Skeletal muscle tissue (tissue), 4 donors: ENCODE measurements around the gene SPC25. TPM values are rescaled to one million over a fixed set of nuclear protein-coding genes. Genes with fewer than 3 reads are reported as not detected.

ENCODE experiments used
- H3K27ac ChIP-seq: one replicate; pipeline ENCODE4 v1.7.0; 2013; ENCODE audit warnings: mild to moderate bottlenecking, low read depth, low read length, inconsistent platforms
- H3K27me3 ChIP-seq, 3 donors: one replicate each; pipeline ENCODE4 v1.7.0; 2013; ENCODE audit warnings: low read length in 3 of 3; ENCODE audit not compliant: control insufficient read depth in 3 of 3, insufficient read depth in 3 of 3
- H3K36me3 ChIP-seq, 3 donors: one replicate each; pipeline ENCODE4 v1.7.0; 2013; ENCODE audit warnings: low read length in 3 of 3; ENCODE audit not compliant: control insufficient read depth in 3 of 3, insufficient read depth in 3 of 3
- H3K4me1 ChIP-seq, 3 donors: one replicate each; pipeline ENCODE4 v1.7.0; 2013; ENCODE audit warnings: low read length in 3 of 3, mild to moderate bottlenecking in 3 of 3; ENCODE audit not compliant: control insufficient read depth in 3 of 3, insufficient read depth in 3 of 3
- H3K4me3 ChIP-seq, 3 donors: one replicate each; pipeline ENCODE4 v1.7.0; 2013; ENCODE audit warnings: low read length in 3 of 3
- H3K9ac ChIP-seq, 3 donors: one replicate each; pipeline ENCODE4 v1.7.0; 2013; ENCODE audit warnings: low read length in 3 of 3, mild to moderate bottlenecking in 3 of 3, moderate library complexity in 2 of 3, low read depth in 1 of 3
- H3K9me3 ChIP-seq, 3 donors: one replicate each; pipeline ENCODE4 v1.7.0; 2013; ENCODE audit warnings: low read length in 3 of 3; ENCODE audit not compliant: control insufficient read depth in 3 of 3
- total RNA-seq: library from RNA; depleted of rRNA; stranded (reverse); fragments of >200 nt; gene quantifications from one replicate; pipeline ENCODE4 v1.2.3, GENCODE V29; 2014
- donor health status: Osteomylitis.

SPC25 gene
- total RNA-seq, 1 donor from 2014 or later: 3.7 TPM

- Histone ChIP-seq H3K4me3 (no peak overlapping the region), H3K27me3 (no peaks in the 10 kb centered on the region)
These were observed 14.1 kb upstream of the SPC25 start for GRCh38 chr2:168904358-168904757.

DNA sequence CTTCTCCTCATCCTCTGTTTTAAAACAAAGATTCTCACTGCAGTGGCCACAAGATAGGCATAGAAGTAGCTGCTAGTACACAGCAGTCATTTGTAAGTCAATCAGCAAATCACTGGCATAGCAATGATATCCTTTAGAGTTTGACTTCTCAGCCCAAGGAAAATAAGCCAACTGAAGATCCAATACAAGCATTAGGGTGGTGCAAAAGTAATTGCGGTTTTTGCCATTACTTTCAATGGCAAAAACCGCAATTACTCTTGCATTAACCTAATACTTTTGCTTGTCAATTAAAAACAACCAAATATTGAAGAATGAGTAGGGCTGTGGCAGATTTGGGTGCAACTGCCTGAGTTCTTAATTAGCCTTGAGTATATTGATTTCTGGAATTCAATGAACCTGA is 13.7 kb upstream of the SPC25 start:
- Histone ChIP-seq H3K27me3 (no peaks in the 10 kb centered on the region), H3K4me1 (no peaks in the 10 kb centered on the region), H3K4me3 (no peak overlapping the region), H3K9me3 (no peaks in the 10 kb centered on the region), H3K27ac (no peak overlapping the region), H3K9ac (no peak overlapping the region), H3K36me3 (no peaks in the 10 kb centered on the region)

More at GRCh38 chr2:168904358-168904757, 14.1 kb upstream of the SPC25 start:
- no peak overlapping the region for H3K27ac ChIP-seq
- no peaks in the 10 kb centered on the region for H3K4me1 ChIP-seq
- H3K9ac ChIP-seq: no peak overlapping the region
- no peaks in the 10 kb centered on the region for H3K9me3 ChIP-seq
- no peaks in the 10 kb centered on the region for H3K36me3 ChIP-seq

GRCh38 chr2:168901003-168901402 is 10.8 kb upstream of the SPC25 start, which contains the start of gene G6PC2:
Gene G6PC2, plus strand, starts transcription at chr2:168901291. Its CDS starts 41 bp downstream, at chr2:168901332.
- Histone ChIP-seq H3K4me1 (no peaks in the 10 kb centered on the region), H3K36me3 (no peaks in the 10 kb centered on the region), H3K9ac (no peak within 1 kb of the TSS), H3K4me3 (no peak within 1 kb of the TSS), H3K9me3 (no peaks in the 10 kb centered on the region), H3K27ac (no peak within 1 kb of the TSS), H3K27me3 (no peaks in the 10 kb centered on the region)

- Histone ChIP-seq H3K27ac (no peak overlapping the region), H3K27me3 (no peaks in the 10 kb centered on the region), H3K9ac (no peak overlapping the region), H3K36me3 (no peaks in the 10 kb centered on the region), H3K4me3 (no peak overlapping the region), H3K9me3 (no peaks in the 10 kb centered on the region), H3K4me1 (no peaks in the 10 kb centered on the region)
These were observed 7.2 kb upstream of the SPC25 start for GRCh38 chr2:168897449-168897848.

DNA sequence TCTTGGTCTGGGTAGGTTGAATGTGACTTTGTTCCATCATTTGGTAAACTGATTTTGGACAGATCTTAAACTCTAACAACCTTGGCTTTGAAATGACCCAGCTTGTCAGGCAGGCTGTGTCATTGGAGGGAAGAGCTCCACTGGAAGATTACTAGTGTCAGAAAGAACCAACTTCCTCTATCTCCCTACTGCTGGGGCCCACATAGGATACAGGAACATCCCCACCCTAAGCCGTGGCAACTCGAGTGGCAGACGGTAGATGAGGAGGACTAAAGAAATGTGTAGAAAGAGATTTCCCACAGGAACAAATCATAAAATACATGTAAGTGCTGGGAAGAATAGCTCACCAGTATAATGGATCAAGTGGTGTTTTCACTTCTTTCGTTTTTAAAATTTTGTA is 6.6 kb upstream of the SPC25 start:
- no peak overlapping the region for H3K27ac ChIP-seq
- no peak overlapping the region for H3K4me3 ChIP-seq
- no peaks in the 10 kb centered on the region for H3K36me3 ChIP-seq
- H3K4me1 ChIP-seq: no peaks in the 10 kb centered on the region
- no peaks in the 10 kb centered on the region for H3K27me3 ChIP-seq
- H3K9ac ChIP-seq: no peak overlapping the region
- H3K9me3 ChIP-seq: no peaks in the 10 kb centered on the region

DNA sequence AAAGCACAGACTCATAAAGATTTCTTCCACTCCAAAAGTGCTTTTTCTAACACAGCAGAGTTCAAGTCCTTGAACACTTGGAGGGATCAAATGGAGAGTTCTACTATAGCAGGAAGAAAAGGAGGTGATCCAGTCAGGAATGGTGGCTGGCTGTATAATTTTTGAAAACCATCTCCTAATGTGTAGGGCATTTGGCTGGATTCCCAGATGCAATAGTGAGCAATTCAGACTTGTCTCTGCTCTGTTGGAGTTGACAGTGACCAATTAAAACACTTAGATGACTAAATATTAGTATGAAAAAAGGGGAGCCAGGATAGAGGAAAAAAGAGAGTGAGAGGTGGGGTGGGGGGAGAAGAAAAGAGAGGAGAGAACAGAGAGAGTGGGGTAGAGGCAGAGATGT is 5.5 kb upstream of the SPC25 start:
- H3K4me1 ChIP-seq: no peaks in the 10 kb centered on the region
- no peak overlapping the region for H3K4me3 ChIP-seq
- H3K36me3 ChIP-seq: no peaks in the 10 kb centered on the region
- no peak overlapping the region for H3K9ac ChIP-seq
- H3K27ac ChIP-seq: no peak overlapping the region
- H3K27me3 ChIP-seq: no peaks in the 10 kb centered on the region
- H3K9me3 ChIP-seq: no peaks in the 10 kb centered on the region

DNA sequence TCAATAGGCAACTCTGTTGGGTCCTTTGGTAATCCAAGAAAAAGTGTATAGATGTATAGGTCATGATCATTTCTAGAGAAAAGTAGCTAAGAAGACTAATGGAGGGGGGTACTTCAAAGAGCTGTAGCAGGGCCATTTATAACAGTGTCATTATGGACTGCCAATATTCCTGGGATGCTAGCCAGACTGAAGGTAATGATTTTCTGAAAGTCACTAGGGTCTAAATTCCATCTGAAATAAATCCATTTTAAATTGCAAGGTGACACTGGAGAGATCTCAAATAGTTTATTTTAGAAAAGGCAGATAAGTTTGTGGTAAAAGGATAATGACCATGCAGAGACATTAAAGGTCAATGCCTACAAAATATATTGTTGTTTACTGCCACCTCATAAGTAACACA is 4.5 kb upstream of the SPC25 start:
- Histone ChIP-seq H3K4me3 (no peak overlapping the region), H3K36me3 (no peaks in the 10 kb centered on the region), H3K27ac (no peak overlapping the region), H3K4me1 (peaks cover 5% of the 10 kb centered on the region in 3 donors), H3K9ac (no peak overlapping the region), H3K27me3 (no peaks in the 10 kb centered on the region), H3K9me3 (no peaks in the 10 kb centered on the region)

DNA sequence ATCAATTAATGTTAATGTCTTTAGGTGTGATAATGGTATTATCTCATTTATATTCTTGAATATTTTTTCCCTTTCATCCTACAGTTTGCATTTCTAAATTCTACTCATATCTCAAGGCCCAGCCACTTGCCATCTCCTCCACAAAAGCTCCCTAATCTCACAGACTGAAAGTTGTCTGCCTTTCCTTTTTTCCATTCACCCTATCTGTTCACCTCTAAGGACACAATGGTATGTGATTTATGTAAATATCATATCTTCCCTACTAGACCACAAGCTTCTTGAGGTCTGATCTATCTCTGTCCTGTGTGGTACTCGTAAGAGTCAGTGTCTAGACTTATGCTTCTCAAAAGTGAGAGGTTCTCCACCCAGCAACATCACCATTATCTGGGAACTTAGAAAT is 3.9 kb upstream of the SPC25 start:
- Histone ChIP-seq H3K36me3 (no peaks in the 10 kb centered on the region), H3K27me3 (no peaks in the 10 kb centered on the region), H3K9me3 (no peaks in the 10 kb centered on the region), H3K4me3 (no peak overlapping the region), H3K9ac (no peak overlapping the region), H3K27ac (no peak overlapping the region), H3K4me1 (peaks cover 5% of the 10 kb centered on the region in 3 donors)

GRCh38 chr2:168892327-168892726 is 2.1 kb upstream of the SPC25 start:
- H3K27me3 ChIP-seq: no peaks in the 10 kb centered on the region
- H3K4me3 ChIP-seq: no peak overlapping the region
- no peak overlapping the region for H3K27ac ChIP-seq
- H3K9ac ChIP-seq: no peak overlapping the region
- no peaks in the 10 kb centered on the region for H3K36me3 ChIP-seq
- no peaks in the 10 kb centered on the region for H3K9me3 ChIP-seq
- H3K4me1 ChIP-seq: peaks cover 5% of the 10 kb centered on the region in 3 donors

DNA sequence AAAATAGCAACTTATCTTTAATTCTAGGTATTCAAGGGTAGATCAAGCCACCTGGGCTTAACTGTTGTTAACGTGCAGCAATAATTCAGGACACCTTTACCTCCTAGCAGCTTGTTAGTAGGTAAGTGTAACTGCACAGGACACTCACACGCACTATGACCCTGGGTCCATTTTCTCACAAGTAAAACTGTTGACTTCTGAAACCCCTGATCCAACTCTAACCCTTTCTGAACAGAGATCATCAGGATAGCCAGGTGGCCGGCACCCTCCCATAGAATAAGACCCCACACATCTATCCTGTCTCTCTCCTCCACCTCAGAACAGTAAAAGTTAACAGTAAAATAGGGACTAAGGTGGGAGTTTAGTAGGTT is 610 bp downstream of the SPC25 start:
- Histone ChIP-seq H3K27me3 (no peaks in the 10 kb centered on the region), H3K4me3 (peak overlapping the region in 1 of 3 donors; percentile 70)

GRCh38 chr2:168884975-168885374 is 5.3 kb downstream of the SPC25 start:
- Histone ChIP-seq H3K4me3 (no peak overlapping the region), H3K36me3 (no peaks in the 10 kb centered on the region), H3K27ac (no peak overlapping the region), H3K9me3 (no peaks in the 10 kb centered on the region), H3K9ac (no peak overlapping the region), H3K27me3 (no peaks in the 10 kb centered on the region), H3K4me1 (peaks cover 2 to 3% (median 3%) of the 10 kb centered on the region in 3 donors)

More for the DNA sequence above, 610 bp downstream of the SPC25 start:
- H3K4me1 ChIP-seq: peaks cover 5% of the 10 kb centered on the region in 3 donors
- H3K36me3 ChIP-seq: no peaks in the 10 kb centered on the region
- no peak overlapping the region for H3K9ac ChIP-seq
- H3K27ac ChIP-seq: no peak overlapping the region
- no peaks in the 10 kb centered on the region for H3K9me3 ChIP-seq
